HepG2 (cell line): ENCODE measurements around the gene HEXD.

Experiments
- MAFF ChIP-seq: IDR thresholded peaks from 2 replicates; pipeline ENCODE4 v1.6.1; 2011; ENCODE audit warnings: low read depth, low read length, improper control_type of control experiment
- NFYC ChIP-seq: IDR thresholded peaks from 2 replicates; pipeline ENCODE4 v1.6.1; 2016; ENCODE audit warnings: missing genetic modification reagents, missing compliant biosample characterization
- NR2F2 ChIP-seq: IDR thresholded peaks from 2 replicates; pipeline ENCODE4 v1.6.1; 2012; ENCODE audit warnings: low read depth, inconsistent platforms, borderline replicate concordance
- SP1 ChIP-seq, 2 experiments: fragments of 450-650 bp in 1 of 2; sonication (generic) in 1 of 2; formaldehyde crosslinking in 1 of 2; IDR thresholded peaks; 2 replicates each; pipeline versions ENCODE4 v1.4.0 to v1.6.1; 2016 to 2020; ENCODE audit warnings: missing genetic modification reagents in 1 of 2
- SUZ12 ChIP-seq: fragments of 150-350 bp; IDR thresholded peaks from 2 replicates; pipeline ENCODE4 v1.6.1; 2014; ENCODE audit warnings: low read depth, low read length
- ZMYM2 ChIP-seq: sonication (generic); formaldehyde crosslinking; IDR thresholded peaks from 2 replicates; pipeline ENCODE4 v1.8.0; 2022; ENCODE audit warnings: mild to moderate bottlenecking, missing genetic modification reagents
- ZNF318 ChIP-seq: sonication (generic); formaldehyde crosslinking; IDR thresholded peaks from 2 replicates; pipeline ENCODE4 v1.4.0; 2020; ENCODE audit warnings: mild to moderate bottlenecking, missing genetic modification reagents
- ZNF33A ChIP-seq: sonication (generic); formaldehyde crosslinking; IDR thresholded peaks from 2 replicates; pipeline ENCODE4 v1.5.1; 2020; ENCODE audit warnings: missing genetic modification reagents, mild to moderate bottlenecking, moderate library complexity, borderline replicate concordance
- ZNF713 ChIP-seq: sonication (generic); formaldehyde crosslinking; IDR thresholded peaks from 2 replicates; pipeline ENCODE4 v1.4.0; 2020; ENCODE audit warnings: mild to moderate bottlenecking, missing genetic modification reagents

DNA sequence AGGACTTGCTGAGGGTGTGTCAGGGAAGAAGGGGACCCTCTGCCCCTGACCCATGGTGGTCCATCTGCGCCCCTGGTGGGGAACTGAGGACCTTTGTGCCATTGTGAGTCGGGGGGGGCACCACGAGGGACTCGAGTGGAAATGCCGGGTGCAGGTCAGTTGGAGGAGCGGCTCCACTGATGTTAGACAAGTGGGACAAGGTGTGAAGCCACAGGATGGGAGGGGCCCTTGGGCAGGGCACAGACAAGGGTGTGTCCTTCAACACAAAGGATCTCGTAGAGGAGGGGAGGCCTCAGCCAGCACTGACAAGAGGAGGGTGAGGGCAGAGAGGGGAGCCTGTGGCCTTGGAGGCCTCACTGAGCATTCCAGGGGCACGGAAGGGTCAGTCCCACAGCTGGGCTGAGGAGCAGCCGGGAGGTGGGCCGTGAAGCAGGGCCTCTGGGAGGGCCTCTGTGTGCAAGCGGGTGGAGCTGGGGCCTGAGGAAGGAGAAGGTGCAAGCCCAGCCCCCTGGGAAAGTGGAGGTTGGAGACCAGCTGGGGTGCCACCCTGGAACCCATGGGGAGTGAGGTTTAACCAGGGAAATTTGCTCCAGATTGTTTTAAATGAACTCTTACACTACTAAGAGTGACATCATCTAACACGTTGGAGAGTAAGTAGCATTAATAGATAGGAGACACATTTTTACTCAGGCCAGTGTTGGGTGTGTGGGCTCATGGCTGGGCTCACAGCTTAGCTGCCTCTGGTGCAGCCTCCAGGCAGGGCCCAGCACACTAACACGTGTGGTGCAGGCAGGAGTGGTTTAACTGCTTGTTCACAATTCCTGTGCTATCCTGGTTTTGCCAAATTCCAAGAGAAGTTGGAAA lies 68.3 kb downstream of the HEXD start:
- TF ChIP-seq NFYC, result no peak
- TF ChIP-seq SP1 (IDR thresholded peaks at IDR 0.05), result no peak
- TF ChIP-seq SP1 (CRISPR knock-in tag; IDR thresholded peaks at IDR 0.05), result no peak
- no peak for TF ChIP-seq MAFF
- no peak for TF ChIP-seq SUZ12
- TF ChIP-seq ZNF713 (CRISPR knock-in tag), result no peak
- TF ChIP-seq ZNF33A (CRISPR knock-in tag), result no peak
- TF ChIP-seq ZMYM2 (CRISPR knock-in tag), result no peak
- TF ChIP-seq ZNF318, result no peak
- TF ChIP-seq NR2F2, result no peak
